Activated gamma-delta T cell treated with anti-CD3 and anti-CD28 coated beads, Interleukin-2, amount 50 U/mL, for 16 hours (primary cell): ENCODE data around the gene PLXDC2.

ENCODE experiments used
- DNase-seq: peaks from one replicate; pipeline ENCODE4 v3.0.0-alpha.2; 2020; ENCODE audit warnings: low read depth

The PLXDC2 gene

GRCh38 chr10:19941206-19941880 is 125.1 kb downstream of the PLXDC2 start:
- no peak for DNase-seq

GRCh38 chr10:19944911-19945663 is 128.9 kb downstream of the PLXDC2 start:
- DNase-seq: no peak

DNA sequence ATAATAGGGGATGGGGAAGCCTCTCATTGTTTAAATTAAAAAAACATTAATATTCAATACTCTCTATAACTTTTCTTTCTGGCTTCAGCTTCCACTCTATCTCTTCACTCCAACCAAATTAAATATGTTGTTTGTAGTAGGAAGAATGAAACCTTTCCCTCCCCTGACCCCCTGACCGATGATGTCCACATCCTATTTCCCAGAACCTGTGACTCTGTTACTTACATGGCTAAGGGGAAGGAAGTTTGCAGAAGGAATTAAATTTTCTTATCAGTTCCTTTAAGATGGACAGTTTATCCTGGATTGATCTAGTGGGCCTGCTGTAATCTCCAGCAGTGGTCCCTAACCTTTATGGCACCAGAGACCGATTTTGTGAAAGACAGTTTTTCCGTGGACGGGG is 130.0 kb downstream of the PLXDC2 start:
- DNase-seq: no peak

- DNase-seq: no peak
Observed at GRCh38 chr10:19946791-19947190, 130.6 kb downstream of the PLXDC2 start.

- DNase-seq: no peak
Observed at GRCh38 chr10:19947215-19947614, 131.0 kb downstream of the PLXDC2 start.

- no peak for DNase-seq
Observed at GRCh38 chr10:19947656-19948055, 131.4 kb downstream of the PLXDC2 start.

DNA sequence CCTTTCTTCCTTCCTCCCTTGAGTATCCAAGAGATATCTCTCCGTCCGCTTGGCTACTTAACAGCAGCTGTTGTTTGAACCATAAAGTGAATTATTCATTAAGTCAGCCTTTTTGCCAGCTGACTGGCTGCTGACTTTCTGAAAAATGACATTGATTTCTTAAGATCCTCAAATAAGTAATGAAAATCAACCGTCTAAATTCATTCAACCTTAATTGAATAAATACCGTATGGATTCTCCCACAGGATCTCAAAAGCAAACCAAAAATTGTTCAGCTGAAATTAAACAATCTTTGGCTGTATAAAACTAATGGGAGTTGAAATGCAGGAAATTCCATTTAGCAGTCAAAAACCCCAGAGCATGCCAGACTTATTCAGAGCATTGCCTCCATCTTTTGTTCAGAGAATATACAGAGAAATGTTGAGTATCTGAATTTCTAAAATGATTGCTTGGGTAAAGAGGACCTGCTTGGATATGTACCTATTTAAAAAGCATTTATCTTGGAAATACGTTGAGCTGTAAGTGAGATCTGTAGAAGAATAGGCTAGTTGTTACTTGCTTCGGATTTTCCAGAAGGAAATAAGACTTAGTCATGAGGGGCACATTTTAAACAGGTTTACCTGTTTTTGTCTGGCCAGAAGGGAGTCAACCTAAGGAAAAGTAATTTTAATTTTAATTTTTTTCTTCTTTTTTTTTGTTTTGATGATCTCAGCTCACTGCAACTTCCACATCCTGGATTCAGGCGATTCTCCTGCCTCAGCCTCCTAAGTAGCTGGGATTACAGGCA is 136.2 kb downstream of the PLXDC2 start:
- no peak for DNase-seq

DNA sequence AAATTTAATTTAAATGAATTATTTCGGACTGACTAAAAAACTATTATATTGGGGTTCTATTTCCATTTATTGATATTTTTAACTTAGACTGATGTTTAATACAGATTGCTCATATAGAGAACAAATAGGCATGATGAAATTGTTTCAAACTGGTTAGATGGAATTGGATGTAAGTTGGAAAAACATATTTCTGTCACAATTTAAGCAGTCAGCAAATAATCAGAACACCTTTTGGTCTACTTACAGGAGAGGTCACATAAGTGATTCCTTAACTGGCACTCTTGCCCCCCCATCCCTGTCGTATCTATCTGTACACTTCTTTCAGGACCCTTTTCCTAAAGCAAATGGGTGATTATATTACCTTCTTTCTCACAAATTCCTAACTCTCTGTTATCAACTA is 138.4 kb downstream of the PLXDC2 start:
- DNase-seq: no peak

GRCh38 chr10:19956516-19957032 is 140.3 kb downstream of the PLXDC2 start:
- no peak for DNase-seq

DNA sequence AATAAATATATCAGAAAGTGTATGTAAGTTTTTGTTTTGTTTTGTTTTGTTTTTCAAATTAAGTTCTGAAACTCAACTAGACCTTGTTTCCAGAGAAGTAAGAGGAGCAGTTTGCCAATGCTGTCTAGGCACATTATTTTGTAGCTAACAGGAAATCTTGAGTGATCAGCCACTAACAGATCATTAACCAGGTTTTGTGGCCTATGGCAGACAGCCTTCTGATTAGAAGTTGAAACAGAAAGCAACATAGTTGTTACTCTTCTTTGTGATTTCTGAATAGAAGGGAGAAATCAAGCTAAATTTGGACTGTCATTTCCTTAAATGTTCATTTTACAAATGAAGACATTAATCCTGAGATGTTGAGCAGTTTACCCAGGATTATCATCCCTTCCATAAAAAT is 142.6 kb downstream of the PLXDC2 start:
- DNase-seq: no peak

DNA sequence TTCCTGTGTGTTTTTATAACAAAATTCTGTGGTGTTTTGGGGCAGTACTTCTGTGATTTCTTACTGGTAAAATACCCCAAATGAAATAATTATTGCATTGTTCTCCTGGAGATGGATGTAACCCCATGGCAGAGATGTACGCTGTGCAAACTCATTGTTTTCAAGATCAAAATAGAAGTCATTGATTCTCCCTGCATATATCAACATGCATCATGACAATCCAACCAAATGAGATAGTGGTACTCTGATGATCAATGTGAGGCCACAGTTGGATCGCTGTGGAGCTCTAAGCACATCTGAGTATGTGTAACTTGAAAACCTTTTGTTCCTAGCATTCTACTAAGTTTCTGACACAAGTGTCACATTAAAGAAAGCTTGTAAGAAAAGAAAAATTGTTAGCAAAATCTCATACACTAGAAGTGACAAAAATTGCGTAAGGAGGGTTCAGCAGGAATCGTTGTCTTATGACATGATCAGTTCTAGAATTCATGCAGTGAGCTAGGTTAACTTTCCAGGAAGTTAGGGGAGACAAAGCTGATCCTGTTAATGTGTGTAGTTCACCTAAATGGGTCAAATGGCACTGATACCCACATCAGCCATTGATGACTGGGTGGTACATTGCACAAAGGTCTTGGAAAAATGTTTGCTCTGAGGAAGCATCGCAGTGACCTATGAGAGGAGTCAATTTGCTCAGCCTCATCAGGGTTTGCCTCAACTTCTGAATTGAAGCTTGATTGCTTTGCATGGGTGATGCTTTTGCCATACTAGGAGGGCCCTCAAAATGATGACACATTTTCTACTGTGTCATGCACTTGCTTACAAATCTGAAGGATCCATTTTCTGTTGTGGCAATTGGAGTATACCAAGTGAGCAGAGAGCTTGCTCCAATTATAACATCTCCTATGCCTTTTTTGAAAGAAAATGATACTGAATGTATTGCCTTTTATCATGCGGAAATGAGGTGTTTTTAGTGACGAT is 145.1 kb downstream of the PLXDC2 start:
- no peak for DNase-seq

GRCh38 chr10:19964625-19965024 is 148.4 kb downstream of the PLXDC2 start:
- no peak for DNase-seq

DNA sequence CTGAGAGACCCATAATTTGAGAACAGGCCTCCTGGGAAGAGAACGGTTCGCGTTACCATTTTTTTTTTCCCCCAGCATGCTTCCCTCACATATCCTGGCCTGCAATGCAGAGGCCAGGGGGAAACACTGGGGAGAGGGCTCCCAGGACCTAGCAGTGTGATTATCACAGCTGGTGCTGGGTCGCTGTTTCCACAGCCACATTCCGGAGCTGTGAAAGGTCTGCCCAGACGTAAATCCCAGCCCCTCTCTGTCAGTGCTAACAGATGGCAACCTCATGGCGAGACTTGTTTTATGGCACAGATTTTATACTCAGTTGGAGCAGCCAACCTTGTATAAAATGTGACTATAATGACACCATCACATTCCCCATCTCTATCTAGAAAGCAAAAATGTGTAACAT is 150.5 kb downstream of the PLXDC2 start:
- DNase-seq: no peak

DNA sequence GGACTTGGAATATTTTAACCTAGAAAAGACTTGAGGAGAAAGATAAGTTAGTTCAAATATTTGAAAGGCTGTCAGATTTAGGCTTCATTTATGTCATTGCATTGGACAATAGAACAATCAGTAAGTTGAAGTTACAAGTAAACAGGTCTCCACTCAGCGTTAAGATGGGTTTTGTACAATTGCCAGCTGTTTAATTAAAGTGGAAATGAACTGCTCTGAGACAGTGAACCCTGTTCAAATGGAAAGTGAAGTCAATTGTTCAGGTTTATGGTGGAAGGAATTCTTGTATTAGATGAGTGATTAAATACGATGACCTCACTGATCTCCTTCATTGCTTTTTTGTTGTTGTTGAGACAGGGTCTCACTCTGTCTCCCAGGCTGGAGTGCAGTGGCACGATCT is 151.7 kb downstream of the PLXDC2 start:
- no peak for DNase-seq

- DNase-seq: no peak
Observed at GRCh38 chr10:19968745-19969144, 152.5 kb downstream of the PLXDC2 start.

GRCh38 chr10:19970256-19970655 is 154.0 kb downstream of the PLXDC2 start:
- no peak for DNase-seq

GRCh38 chr10:19970717-19971116 is 154.5 kb downstream of the PLXDC2 start:
- no peak for DNase-seq

DNA sequence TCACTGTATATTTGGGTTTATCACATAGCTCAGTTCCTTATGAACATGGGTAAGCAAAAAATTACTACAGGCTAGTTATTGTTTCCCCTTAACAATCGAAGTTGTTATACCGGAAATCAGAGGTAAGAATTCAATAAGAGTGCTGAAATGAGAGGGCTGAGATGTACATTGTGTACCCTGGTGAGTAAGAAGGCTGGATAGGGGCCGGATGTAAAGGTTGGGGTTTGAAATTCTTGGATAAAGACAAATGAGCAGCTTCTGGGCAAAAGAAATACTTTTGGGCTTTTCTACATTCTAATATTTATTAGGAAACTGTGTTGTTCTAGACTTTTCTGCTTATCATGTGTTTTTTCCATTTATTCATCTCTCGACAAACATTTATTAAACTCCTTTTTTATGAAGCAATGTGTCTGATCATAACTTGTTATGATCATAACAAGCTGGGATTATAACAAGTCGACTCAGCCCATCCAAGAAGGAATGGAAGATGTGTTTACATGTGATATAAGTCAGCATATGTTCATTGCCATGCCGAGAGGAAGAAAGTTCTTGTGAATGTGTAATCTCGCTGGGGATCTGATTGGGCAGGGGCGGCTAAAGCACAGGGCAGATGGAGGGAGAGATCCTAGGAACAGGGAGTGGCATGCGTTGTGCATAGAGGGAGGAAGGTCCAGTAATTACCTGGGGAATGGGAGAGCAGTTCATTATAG is 155.3 kb downstream of the PLXDC2 start:
- DNase-seq: no peak

GRCh38 chr10:19974138-19974537 is 157.9 kb downstream of the PLXDC2 start:
- no peak for DNase-seq

DNA sequence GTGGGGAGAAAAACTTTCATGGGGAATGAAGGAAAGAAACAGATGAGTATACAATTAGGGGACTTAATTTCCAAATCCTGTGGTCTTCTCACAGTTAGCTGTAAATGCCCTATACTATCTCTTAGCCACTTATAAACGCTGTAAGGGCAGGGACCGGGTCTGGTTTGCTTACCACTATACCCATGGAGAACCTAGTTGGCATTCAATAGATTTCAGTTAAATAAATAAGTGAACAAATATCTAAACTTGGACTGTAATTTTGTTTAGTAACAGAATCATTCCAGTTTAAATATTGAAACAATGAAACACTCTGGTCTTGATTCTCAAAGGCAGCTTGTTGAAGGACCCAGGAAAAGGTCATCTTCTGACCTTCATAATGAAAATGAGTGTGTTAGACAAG is 158.3 kb downstream of the PLXDC2 start:
- DNase-seq: no peak

GRCh38 chr10:19977097-19977521 is 160.9 kb downstream of the PLXDC2 start:
- DNase-seq: no peak
